WTC11 (cell line): ENCODE measurements around the gene SAMM50.

Source experiments
- ATF2 ChIP-seq: sonication (generic); formaldehyde crosslinking; IDR thresholded peaks from 2 replicates; pipeline ENCODE4 v1.8.1; 2022; ENCODE audit warnings: low read depth, missing genetic modification reagents, borderline replicate concordance
- CREM ChIP-seq: sonication (generic); formaldehyde crosslinking; IDR thresholded peaks from 2 replicates; pipeline ENCODE4 v1.8.1; 2022; ENCODE audit warnings: mild to moderate bottlenecking, missing genetic modification reagents, moderate library complexity
- CTCF ChIP-seq: fragments of 200-600 bp; IDR thresholded peaks from 2 replicates; pipeline ENCODE4 v1.8.0; 2022; ENCODE audit warnings: antibody characterized with exemption
- ERG ChIP-seq: fragments of 250-450 bp; sonication (Bioruptor Pico); IDR thresholded peaks from 2 replicates; pipeline ENCODE4 v1.8.0; 2021; ENCODE audit warnings: mild to moderate bottlenecking
- NFE2L1 ChIP-seq: sonication (generic); formaldehyde crosslinking; IDR thresholded peaks from 2 replicates; pipeline ENCODE4 v1.8.1; 2023; ENCODE audit warnings: missing genetic modification reagents
- PRRX2 ChIP-seq: fragments of 250-450 bp; sonication (Bioruptor Pico); IDR thresholded peaks from 2 replicates; pipeline ENCODE4 v1.8.0; 2021; ENCODE audit warnings: mild to moderate bottlenecking
- RORB ChIP-seq: fragments of 250-450 bp; sonication (Bioruptor Pico); IDR thresholded peaks from 2 replicates; pipeline ENCODE4 v1.9.0; 2021; ENCODE audit warnings: mild to moderate bottlenecking
- ZNF138 ChIP-seq: sonication (generic); formaldehyde crosslinking; conservative IDR thresholded peaks from 2 replicates; pipeline ENCODE4 v1.8.1; 2022; ENCODE audit warnings: mild to moderate bottlenecking, moderate library complexity, missing genetic modification reagents
- TF ChIP-seq, protein P1 (sequence below): sonication (generic); formaldehyde crosslinking; IDR thresholded peaks from 2 replicates; pipeline ENCODE4 v1.8.0; 2022; ENCODE audit warnings: mild to moderate bottlenecking, missing genetic modification reagents

DNA sequence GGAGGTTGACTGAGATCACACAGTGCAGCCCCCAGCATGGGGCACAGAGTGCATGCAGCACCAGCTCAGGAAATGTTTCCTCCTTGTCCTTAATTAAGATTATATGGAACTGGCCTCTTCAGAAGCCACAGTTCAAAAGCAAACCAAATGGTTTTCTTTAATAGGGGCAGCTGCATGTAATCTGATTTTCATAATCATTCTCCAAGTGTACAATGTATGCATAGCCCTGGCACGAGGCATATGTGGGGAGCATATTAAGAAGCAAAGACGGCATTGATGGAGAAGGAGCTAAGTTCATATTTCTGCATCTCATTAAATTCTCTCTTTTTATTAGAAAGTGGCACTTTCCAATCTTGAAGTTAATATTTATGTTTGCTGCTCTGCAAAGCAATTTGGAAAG, 59.0 kb downstream of the SAMM50 start:
- TF ChIP-seq ERG (CRISPR knock-in tag): no peak
- no peak for TF ChIP-seq ATF2 (CRISPR knock-in tag)
- no peak for TF ChIP-seq PRRX2
- TF ChIP-seq, protein P1, sequence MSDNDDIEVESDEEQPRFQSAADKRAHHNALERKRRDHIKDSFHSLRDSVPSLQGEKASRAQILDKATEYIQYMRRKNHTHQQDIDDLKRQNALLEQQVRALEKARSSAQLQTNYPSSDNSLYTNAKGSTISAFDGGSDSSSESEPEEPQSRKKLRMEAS: no peak
- no peak for TF ChIP-seq CREM (CRISPR knock-in tag)
- TF ChIP-seq CTCF: no peak
- no peak for TF ChIP-seq RORB
- no peak for TF ChIP-seq NFE2L1 (CRISPR knock-in tag)
- TF ChIP-seq ZNF138: no peak
